ENCODE measurements around the gene DST.

Gene DST

DNA sequence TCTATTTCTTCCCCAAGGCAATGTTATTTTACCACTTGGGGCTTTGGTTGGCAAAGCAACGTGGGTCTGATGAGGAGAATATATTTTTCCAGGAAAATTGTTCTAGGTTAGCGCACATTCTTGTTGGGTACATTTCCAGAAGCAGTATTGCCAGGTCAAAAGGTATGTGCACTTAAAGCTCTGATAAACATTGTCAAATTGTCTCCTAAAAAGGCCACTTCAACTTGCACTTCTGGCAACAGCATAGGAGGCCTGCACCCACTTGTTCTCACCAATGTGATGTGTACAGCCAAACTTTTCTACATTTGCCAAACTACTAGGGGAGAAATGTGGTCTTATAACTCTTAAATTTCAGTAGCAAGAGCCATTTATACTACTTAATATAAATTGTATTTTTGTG lies 197.8 kb downstream of the DST start:
- POLR2A ChIA-PET (ENCODE audit: low non-redundant PET), result no interaction called here
- CTCF ChIA-PET, result interaction anchor here (2.1 kb wide), 1 partner anchor 75 kb away, joined by 5 read pairs; no protein-coding TSS in a partner anchor
- DNase-seq (ENCODE audit: low spot score), result no peak
- TF ChIP-seq, protein P1, sequence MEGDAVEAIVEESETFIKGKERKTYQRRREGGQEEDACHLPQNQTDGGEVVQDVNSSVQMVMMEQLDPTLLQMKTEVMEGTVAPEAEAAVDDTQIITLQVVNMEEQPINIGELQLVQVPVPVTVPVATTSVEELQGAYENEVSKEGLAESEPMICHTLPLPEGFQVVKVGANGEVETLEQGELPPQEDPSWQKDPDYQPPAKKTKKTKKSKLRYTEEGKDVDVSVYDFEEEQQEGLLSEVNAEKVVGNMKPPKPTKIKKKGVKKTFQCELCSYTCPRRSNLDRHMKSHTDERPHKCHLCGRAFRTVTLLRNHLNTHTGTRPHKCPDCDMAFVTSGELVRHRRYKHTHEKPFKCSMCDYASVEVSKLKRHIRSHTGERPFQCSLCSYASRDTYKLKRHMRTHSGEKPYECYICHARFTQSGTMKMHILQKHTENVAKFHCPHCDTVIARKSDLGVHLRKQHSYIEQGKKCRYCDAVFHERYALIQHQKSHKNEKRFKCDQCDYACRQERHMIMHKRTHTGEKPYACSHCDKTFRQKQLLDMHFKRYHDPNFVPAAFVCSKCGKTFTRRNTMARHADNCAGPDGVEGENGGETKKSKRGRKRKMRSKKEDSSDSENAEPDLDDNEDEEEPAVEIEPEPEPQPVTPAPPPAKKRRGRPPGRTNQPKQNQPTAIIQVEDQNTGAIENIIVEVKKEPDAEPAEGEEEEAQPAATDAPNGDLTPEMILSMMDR (conservative IDR thresholded peaks at IDR 0.05; ENCODE audit: low read depth), result no peak
- no peak overlapping the region for H3K27ac ChIP-seq

DNA sequence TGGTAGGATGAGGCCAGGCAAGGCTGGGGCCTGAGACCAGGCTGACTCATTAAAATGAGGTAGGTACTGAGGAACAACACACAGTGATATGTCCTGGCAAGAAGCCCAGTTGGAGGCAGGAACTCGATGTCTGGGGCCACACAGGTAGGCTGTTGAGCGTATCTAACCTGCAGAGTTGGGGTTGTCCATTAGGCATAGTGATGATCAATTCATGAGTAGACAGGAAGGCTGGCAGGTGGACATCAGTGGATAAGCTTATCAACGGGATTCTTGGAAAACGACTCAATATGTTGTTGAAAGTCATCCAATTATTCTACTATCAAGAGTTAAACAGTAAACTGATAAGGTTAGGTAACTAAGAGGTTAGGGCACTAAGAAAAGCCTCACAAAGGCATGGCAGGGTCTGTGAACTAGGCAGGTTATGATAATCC lies 202.1 kb downstream of the DST start:
- peak; percentile 15 for DNase-seq (ENCODE audit: low spot score)
- TF ChIP-seq, protein P1 (conservative IDR thresholded peaks at IDR 0.05; ENCODE audit: low read depth), result no peak
- no peak overlapping the region for H3K27ac ChIP-seq
- CTCF ChIA-PET, result no interaction called here
- POLR2A ChIA-PET (ENCODE audit: low non-redundant PET), result no interaction called here

DNA sequence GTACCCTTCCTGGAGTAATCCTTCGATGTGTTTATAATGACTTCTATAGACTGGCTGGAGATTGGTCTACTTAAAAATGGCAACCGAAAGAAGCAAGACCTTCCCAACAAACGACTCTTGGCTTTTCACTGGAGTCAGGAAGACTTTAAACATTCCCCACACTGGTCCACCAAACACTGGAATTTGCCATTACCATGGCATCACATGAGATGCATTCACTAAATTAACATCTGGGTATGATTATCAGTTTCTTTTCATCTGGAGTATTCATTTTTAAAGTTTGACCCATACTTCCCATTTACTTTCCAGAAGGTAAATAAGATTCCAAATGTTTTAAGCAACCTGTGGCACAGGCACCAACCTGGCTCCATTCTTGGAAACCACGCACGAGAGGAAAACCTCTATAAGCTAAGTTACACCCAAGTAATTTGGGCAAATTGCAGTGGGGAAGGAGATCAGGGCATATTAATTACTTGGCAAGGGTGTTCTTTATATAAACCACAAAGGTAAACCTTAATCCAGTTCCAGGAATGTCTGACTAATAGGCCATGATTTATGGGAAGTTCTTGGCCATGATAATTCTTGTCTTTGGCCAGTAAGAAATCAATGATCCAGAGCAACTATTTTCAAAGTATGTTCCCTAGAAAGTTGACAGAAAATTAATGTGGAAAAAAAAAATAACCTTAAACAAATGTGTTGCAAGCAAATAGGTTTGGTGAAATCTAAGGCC lies 205.4 kb downstream of the DST start:
- ChIA-PET POLR2A (ENCODE audit: low non-redundant PET) (no interaction called here), CTCF (no interaction called here)
- H3K27ac ChIP-seq, result no peak overlapping the region
- peak; percentile 57 for DNase-seq (ENCODE audit: low spot score)
- TF ChIP-seq, protein P1 (conservative IDR thresholded peaks at IDR 0.05; ENCODE audit: low read depth), result no peak

DNA sequence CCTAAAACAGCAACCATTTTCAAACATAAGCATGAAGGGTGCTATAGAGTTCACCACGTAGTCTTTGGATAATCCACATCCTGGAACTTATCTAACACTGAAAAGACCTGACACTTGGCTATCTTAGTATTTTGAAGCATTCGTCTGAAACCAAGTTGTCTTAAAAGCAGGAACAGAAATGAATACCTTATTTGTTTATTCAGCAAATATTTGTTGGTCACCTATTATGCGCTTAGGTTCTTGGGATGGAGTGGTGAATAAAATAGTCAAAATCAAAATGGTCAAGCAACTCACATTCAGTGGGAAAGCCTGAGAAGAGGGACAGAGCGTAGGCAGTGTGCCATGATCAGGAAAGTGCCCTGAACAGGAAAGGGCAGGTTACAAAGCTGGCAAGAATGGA lies 206.9 kb downstream of the DST start:
- ChIA-PET CTCF (no interaction called here), POLR2A (ENCODE audit: low non-redundant PET) (no interaction called here)
- H3K27ac ChIP-seq, result no peak overlapping the region
- TF ChIP-seq, protein P1 (conservative IDR thresholded peaks at IDR 0.05; ENCODE audit: low read depth), result no peak
- no peak for DNase-seq (ENCODE audit: low spot score)

DNA sequence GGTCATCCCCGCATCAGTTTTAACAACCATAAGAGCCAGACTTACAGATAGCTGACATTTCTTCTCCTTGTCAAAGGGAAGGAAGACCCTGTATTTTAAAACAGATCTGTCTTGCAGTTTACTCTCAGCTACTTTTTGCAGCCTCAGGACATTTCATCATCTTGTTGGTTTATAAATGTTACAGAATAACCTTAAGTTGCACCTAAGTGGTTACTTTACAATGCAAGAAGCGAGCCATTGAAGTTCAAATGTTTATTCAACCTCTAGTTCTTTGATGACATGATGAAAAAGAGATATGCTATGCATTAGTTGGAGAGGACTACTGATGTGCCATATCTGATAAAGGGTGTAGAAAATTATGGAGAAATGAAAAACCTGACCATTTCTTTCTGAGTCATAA lies 207.4 kb downstream of the DST start:
- H3K27ac ChIP-seq, result no peak overlapping the region
- TF ChIP-seq, protein P1 (conservative IDR thresholded peaks at IDR 0.05; ENCODE audit: low read depth), result no peak
- POLR2A ChIA-PET (ENCODE audit: low non-redundant PET), result no interaction called here
- CTCF ChIA-PET, result no interaction called here
- DNase-seq (ENCODE audit: low spot score), result no peak

DNA sequence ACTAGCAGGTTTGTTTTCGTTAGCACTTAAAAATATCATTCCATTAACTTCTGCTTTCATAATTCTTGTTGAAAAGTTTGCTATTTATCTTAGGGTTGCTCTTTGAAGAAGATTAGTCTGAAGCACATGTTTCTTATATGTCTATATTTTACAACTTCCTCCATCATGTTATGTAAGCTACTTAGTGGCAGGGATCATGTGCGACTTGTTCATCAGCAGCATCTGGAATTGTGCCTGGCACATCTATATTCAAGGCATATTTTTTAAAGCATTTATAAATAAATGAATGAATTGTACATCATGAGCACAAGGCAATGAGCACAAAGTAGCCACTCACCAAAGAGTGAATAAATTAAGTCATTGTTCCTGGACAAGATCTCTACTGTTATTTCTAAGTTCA lies 208.1 kb downstream of the DST start:
- no peak overlapping the region for H3K27ac ChIP-seq
- TF ChIP-seq, protein P1 (conservative IDR thresholded peaks at IDR 0.05; ENCODE audit: low read depth), result no peak
- DNase-seq (ENCODE audit: low spot score), result no peak
- CTCF ChIA-PET, result no interaction called here
- POLR2A ChIA-PET (ENCODE audit: low non-redundant PET), result no interaction called here
